ENCODE measurements around the gene ADAMTSL1. TPM values are rescaled to one million over a fixed set of nuclear protein-coding genes. Genes with fewer than 3 reads are reported as not detected.

The ADAMTSL1 gene
- polyA plus RNA-seq, 2 of the 4 experiments (the other 2 are of a cell fraction) = 0.03 TPM; not detected in 1

- no peak for TF ChIP-seq CHD2 (IDR thresholded peaks at IDR 0.05; ENCODE audit: low read length, partially characterized antibody)
- TF ChIP-seq PHF8 (IDR thresholded peaks at IDR 0.05; ENCODE audit: borderline replicate concordance, low read depth) = no peak
- no peak for TF ChIP-seq CEBPB (IDR thresholded peaks at IDR 0.05)
- TF ChIP-seq MAFK (IDR thresholded peaks at IDR 0.05; ENCODE audit: partially characterized antibody) = no peak
- no peak for TF ChIP-seq HES2 (IDR thresholded peaks at IDR 0.05)
- TF ChIP-seq POLR2AphosphoS2 (conservative IDR thresholded peaks at IDR 0.05; ENCODE audit: low read length) = no peak
Measured at GRCh38 chr9:18848657-18849056, 374.7 kb downstream of the ADAMTSL1 start (continued).

GRCh38 chr9:18849270-18849669 lies 375.3 kb downstream of the ADAMTSL1 start:
- no peaks in the 10 kb centered on the region for H3K9me3 ChIP-seq
- ChIA-PET POLR2A (no interaction called here), CTCF (no interaction called here)
- H3K4me1 ChIP-seq = no peaks in the 10 kb centered on the region
- DNase-seq (ENCODE audit: low read depth in 1 of 2, low spot score in 1 of 2) (no peak), ATAC-seq (no peak), FAIRE-seq (no peak)
- TF ChIP-seq ZC3H11A (IDR thresholded peaks at IDR 0.05) (no peak), POLR2A (IDR thresholded peaks at IDR 0.05; ENCODE audit: low read length) (no peak), REST (IDR thresholded peaks at IDR 0.05) (no peak), RFX5 (IDR thresholded peaks at IDR 0.05) (no peak), GATA3 (IDR thresholded peaks at IDR 0.05; ENCODE audit: borderline replicate concordance) (no peak), BHLHE40 (IDR thresholded peaks at IDR 0.05; ENCODE audit: low read depth, low read length) (no peak), KDM5A (IDR thresholded peaks at IDR 0.05) (no peak), MYC (IDR thresholded peaks at IDR 0.05; ENCODE audit: borderline replicate concordance, low read length) (no peak), JUNB (IDR thresholded peaks at IDR 0.05) (no peak), ZSCAN20 (CRISPR knock-in tag; IDR thresholded peaks at IDR 0.05) (no peak)
- WGBS (ENCODE audit: missing lambda C conversion rate) = 26% methylated on average over 6 of the region's 6 CpGs
- no peak overlapping the region for H3K4me2 ChIP-seq
- H3K4me3 ChIP-seq = no peak overlapping the region
- H3K27ac ChIP-seq = no peak overlapping the region

GRCh38 chr9:18849890-18850677 lies 376.1 kb downstream of the ADAMTSL1 start:
- POLR2A ChIA-PET = no interaction called here
- ATAC-seq (no peak), DNase-seq (ENCODE audit: low read depth in 1 of 2, low spot score in 1 of 2) (no peak), FAIRE-seq (no peak)
- no peaks in the 10 kb centered on the region for H3K4me1 ChIP-seq
- H3K27ac ChIP-seq = no peak overlapping the region
- H3K4me3 ChIP-seq = no peak overlapping the region
- no peak overlapping the region for H3K4me2 ChIP-seq
- no peak for TF ChIP-seq SREBF2 (IDR thresholded peaks at IDR 0.05)
- no peak for TF ChIP-seq ZFP36 (IDR thresholded peaks at IDR 0.05; ENCODE audit: borderline replicate concordance, partially characterized antibody)
- no peak for TF ChIP-seq TP53 (CRISPR knock-in tag; IDR thresholded peaks at IDR 0.05)
- no peak for TF ChIP-seq POLR2AphosphoS2 (conservative IDR thresholded peaks at IDR 0.05; ENCODE audit: low read length)
- TF ChIP-seq CBX8 (IDR thresholded peaks at IDR 0.05) = no peak
- TF ChIP-seq GATA3 (IDR thresholded peaks at IDR 0.05; ENCODE audit: borderline replicate concordance) = no peak
- no peak for TF ChIP-seq KDM5A (IDR thresholded peaks at IDR 0.05)
- TF ChIP-seq ZSCAN20 (CRISPR knock-in tag; IDR thresholded peaks at IDR 0.05) = no peak
- no peak for TF ChIP-seq USF2 (IDR thresholded peaks at IDR 0.05)
- WGBS (ENCODE audit: missing lambda C conversion rate) = 44% methylated on average over 4 of the region's 4 CpGs
- H3K9me3 ChIP-seq = no peaks in the 10 kb centered on the region
- CTCF ChIA-PET = no interaction called here
